GM23338 (cell line): ENCODE data around the gene SND1.

Experiments used
- CREB1 ChIP-seq: fragments of 250-450 bp; sonication (Bioruptor Pico); IDR thresholded peaks from 2 replicates; pipeline ENCODE4 v1.5.0; 2020; ENCODE audit warnings: low read depth, mild to moderate bottlenecking, moderate library complexity
- CTCF ChIP-seq, 2 experiments: fragments of 200-600 bp in 1 of 2; sonication (generic) in 1 of 2; conservative IDR thresholded peaks; 2 replicates each; pipeline versions ENCODE4 v1.5.1 to v1.6.1; 2016 to 2017; ENCODE audit warnings: antibody characterized with exemption in 2 of 2, low read depth in 2 of 2, mild to moderate bottlenecking in 2 of 2, moderate library complexity in 1 of 2
- EZH2 ChIP-seq: fragments of 200-600 bp; sonication (generic); IDR thresholded peaks from one replicate; pipeline ENCODE4 v1.8.0; 2017; ENCODE audit warnings: antibody characterized with exemption, mild to moderate bottlenecking, low read depth; ENCODE audit not compliant: unreplicated experiment
- EZH2phosphoT487 ChIP-seq: fragments of 200-600 bp; sonication (generic); IDR thresholded peaks from one replicate; pipeline ENCODE4 v1.8.1; 2018; ENCODE audit warnings: antibody characterized with exemption; ENCODE audit not compliant: unreplicated experiment
- JUNB ChIP-seq: IDR thresholded peaks from one replicate; pipeline ENCODE4 v1.6.1; 2016; ENCODE audit warnings: antibody characterized with exemption; ENCODE audit not compliant: unreplicated experiment
- NANOG ChIP-seq: IDR thresholded peaks from 2 replicates; pipeline ENCODE4 v1.6.1; 2016; ENCODE audit warnings: antibody characterized with exemption, borderline replicate concordance
- POLR2AphosphoS5 ChIP-seq: IDR thresholded peaks from 2 replicates; pipeline ENCODE4 v1.6.1; 2016; ENCODE audit warnings: antibody characterized with exemption, low read depth
- REST ChIP-seq: IDR thresholded peaks from one replicate; pipeline ENCODE4 v1.6.1; 2018; ENCODE audit warnings: antibody characterized with exemption; ENCODE audit not compliant: unreplicated experiment
- ZNF331 ChIP-seq: fragments of 250-450 bp; sonication (Bioruptor Pico); IDR thresholded peaks from 2 replicates; pipeline ENCODE4 v1.5.0; 2020; ENCODE audit warnings: low read depth, mild to moderate bottlenecking, moderate library complexity
- TF ChIP-seq, protein P1 (sequence below): IDR thresholded peaks from 2 replicates; pipeline ENCODE4 v1.6.1; 2016; ENCODE audit warnings: antibody characterized with exemption

GRCh38 chr7:128033246-128033645, 381.3 kb downstream of the SND1 start:
- TF ChIP-seq POLR2AphosphoS5 (no peak), EZH2 (no peak), CTCF (conservative IDR thresholded peaks at IDR 0.05; ENCODE audit: low read depth in 2 of 2) (no peak), EZH2phosphoT487 (no peak), CREB1 (CRISPR knock-in tag) (no peak), JUNB (no peak), ZNF331 (no peak), REST (no peak), NANOG (no peak)
- TF ChIP-seq, protein P1, sequence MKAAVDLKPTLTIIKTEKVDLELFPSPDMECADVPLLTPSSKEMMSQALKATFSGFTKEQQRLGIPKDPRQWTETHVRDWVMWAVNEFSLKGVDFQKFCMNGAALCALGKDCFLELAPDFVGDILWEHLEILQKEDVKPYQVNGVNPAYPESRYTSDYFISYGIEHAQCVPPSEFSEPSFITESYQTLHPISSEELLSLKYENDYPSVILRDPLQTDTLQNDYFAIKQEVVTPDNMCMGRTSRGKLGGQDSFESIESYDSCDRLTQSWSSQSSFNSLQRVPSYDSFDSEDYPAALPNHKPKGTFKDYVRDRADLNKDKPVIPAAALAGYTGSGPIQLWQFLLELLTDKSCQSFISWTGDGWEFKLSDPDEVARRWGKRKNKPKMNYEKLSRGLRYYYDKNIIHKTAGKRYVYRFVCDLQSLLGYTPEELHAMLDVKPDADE: no peak
